Measurements from ENCODE around the gene IRF2BPL.
A peak's percentile ranks its signal among the peaks of the same experiment; 100 is the strongest.

IRF2BPL gene

GRCh38 chr14:77009014-77009413 is 19.5 kb downstream of the IRF2BPL start:
- no peak for DNase-seq

DNA sequence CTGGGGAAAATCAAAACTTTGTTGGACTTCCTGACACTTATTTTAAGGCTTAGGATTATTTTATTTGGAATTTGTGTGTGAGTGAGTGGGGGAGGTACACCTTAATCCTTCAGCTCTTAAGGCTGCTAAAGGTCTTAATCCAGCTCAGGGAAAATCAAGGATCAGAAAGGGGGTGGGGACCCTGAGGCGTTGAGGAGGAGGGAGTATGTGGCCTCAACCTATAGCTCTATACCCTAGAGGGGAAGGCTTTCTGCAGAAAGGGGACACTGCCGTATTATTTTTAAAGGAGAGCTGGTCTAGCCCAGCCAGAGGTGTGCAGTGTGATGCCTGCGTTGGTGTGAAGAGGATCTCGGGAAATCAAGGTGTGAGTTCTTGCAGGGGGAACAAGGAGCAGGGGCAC is 20.0 kb downstream of the IRF2BPL start:
- no peak for DNase-seq

DNA sequence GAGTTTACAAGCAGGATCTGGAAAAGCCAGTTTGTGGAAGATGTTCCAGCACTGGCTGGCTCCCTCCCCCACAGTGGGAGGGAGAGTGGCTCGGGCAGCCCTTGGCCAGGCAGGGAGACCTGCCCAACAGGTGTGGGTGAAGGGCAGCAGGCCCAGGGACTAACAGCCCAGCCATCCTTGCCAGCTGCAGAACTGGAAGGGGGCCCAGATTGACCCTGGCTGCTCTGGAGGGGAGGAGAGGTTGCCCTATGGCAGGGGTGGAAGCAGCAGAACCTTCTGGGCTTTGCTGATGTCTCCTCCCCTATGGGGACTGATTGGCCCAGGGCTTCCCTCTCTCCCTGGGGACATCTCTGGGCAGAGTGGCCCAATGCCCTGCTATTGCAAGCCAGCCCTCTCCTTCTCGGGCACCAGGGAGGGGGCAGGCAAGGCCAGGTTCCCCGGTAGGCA is 20.5 kb downstream of the IRF2BPL start:
- no peak for DNase-seq

DNA sequence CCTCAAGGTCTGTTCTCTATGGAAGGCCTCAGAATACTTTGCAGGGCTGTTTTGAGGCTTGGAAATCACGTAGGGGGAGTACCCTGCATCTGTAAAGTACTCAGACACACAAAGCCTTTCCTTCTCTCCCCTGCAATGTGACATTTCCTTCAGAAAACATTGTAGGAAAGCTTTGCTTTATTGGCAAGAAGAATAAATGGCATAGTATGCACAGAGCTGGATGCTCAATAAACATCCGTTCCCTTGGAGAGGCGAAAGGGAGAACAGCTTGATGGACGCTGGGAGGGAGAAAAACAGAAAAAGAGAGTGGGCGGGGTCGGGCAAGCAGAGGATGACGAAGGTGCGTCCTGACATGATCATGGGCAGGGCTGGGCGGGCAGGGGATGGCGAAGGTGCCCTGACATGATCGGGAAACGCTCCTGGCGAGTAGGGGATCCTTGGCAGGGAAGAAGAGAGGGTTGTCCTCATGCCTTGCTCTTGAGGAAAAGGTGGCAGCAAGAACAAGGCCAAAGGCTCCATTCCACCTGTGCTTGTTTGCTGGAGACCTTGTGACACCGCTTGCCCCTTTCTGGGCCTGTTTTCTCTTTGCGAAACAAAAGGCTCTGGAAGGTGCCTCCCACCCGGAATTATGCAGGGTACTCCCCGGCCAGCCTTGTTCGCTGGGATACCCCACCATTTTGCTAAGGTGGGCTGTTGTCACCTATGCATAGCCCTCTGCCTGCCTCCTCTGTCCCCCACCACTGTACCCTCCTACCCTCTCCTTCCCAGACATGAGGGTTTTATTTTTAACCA is 21.1 kb downstream of the IRF2BPL start:
- DNase-seq, result no peak

DNA sequence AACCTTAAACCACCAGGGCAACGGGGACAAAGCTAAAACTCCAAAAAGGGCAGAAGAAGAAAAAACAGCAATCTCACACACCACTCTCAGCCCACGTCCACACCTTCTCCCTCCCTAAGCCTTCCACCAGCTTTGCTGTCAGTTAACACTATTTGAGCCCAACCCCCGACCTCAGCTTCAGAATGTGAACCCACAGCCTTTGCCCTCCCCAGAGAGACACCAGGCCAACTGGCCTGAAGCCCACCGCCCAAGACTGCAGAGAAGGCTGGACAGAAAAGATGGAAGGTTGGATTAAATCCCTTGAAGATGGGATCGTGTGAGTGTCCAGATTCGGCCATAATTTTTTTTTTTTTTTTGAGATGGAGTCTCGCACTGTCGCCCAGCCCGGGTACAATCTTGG is 22.4 kb downstream of the IRF2BPL start:
- no peak for DNase-seq

GRCh38 chr14:77005559-77005958 is 22.9 kb downstream of the IRF2BPL start:
- no peak for DNase-seq

DNA sequence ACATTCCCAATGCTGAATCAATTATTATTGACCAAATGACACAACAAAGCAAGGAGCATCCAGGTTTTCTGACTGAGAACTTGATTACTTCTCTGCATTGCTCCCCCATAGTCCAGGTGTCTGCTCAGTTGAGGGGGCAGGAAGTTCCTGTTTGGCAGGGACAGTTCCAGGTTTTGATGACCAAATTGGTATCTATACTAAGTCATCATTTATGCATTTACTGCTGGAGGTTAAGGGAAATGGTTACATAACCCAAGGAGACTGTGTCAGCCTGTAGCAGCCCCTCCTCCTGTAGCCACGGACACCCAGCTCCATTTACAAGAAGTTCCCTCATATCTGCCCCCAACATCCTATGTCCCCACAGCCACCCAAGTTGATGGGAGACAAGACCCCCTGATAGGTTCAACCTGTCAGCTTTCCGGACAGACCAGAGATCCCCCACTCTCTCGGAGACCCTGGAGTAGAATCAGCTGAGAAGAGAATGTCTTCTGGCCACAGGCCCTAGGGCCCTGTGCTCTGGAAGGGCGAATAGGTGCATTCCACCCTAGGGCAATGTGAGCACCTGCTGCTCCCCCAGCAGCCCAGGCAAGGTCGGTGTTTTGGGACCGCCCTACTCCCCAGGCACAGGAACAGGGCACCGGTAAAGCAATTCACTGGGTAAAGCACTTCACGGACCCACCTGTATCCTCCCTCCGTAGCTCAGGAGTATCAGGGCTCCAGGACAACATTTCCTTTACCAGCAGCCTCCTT is 23.6 kb downstream of the IRF2BPL start:
- peak; percentile 37 for DNase-seq

DNA sequence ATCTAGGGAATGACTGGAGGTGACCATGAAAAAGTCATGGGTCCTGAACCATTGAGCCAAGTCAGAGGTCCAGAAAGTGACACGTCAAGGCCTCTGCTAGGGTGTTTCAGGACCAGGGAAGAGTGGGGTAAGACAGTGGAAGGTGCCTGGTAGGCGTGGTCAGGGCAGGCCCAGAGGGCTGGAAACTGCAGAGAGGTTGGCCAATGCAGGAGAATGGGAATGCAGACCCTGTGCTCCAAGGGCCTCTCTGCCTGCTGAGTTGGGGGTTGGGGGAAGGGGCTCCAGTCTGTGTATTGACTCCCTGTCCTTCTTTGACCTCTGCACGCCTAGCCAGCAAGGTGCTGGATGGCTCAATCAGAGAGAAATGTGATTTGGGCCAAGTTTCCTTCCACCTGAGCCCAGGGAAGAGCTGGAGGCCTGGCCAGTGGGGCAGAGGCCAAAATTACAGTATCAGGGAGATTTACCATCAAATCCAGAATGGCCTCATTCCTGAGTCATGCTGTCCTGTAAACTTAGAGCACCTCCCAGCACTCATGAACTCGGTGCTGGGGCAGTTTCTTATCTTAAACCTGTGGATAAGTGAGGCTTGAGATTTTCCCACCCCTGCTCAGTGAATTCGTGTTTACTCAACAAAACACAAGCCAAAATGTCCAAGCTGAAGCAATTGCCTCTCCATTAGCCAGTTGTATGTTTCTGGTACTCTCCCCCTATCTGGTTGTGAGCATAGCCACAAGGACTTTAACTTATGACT is 24.4 kb downstream of the IRF2BPL start:
- DNase-seq, result no peak

- no peak for DNase-seq
These were observed 25.6 kb downstream of the IRF2BPL start for GRCh38 chr14:77002889-77003288.

DNA sequence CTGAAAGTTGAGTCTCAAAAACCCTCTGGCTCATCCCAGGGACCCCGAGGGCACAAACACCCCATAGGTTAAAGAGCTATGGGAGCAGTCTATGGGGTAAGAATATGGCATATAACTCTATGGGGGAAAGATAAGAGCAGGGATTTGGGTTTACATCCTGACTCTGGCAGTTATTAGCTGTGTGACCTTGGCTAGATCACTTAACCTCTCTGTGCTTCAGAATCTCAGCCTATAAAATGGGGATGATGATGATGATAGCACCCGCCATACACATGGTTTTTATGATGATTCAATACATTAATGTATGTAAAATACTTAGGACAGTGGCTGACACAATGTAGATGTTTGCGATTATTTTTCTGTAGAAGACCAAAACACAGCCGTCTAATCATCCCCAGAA is 26.2 kb downstream of the IRF2BPL start:
- DNase-seq, result no peak

DNA sequence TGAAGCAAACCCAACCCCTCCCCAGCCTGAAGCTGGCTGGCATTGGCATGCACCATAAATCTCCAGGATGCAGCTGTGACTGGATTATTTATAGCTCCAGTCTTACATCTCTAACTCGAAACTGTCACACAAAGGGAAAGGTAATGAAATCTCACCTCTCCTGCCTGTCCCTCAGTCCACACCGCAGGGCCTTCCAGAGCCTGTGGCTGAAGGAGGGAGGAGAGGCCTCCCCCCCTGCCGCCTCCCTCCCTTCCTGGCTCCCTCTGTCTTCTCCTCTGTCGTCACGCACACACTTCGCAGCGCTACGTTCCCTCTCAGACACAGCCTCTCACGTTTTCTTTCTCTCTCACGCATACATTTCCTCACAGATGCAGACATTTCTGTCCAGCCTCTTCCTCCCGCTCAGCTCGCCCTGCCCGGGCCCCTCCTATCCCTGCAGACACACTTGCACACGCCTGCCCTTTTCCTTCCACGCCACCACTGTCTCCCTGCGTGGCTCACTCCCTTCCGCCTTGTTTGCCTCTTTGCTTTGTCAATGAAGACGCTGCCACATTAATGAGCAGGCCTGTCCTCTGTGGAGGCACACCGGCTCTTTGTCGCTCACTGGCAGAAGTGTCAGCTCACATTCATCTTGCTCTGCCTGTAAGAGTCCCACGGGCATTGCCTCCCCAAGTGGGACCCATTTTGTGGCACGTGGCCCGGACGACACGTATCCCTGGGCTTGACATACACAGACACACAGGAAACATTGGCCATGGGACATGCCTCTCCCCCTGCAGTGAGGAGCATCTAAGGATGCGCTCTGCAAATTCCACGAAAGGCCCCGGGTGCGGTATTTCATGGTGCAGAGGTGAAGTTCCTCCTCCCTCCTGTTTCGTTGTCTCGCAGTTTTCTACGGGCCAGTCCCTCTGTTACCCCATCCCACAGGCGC is 27.9 kb downstream of the IRF2BPL start:
- DNase-seq, result peak; percentile 58

DNA sequence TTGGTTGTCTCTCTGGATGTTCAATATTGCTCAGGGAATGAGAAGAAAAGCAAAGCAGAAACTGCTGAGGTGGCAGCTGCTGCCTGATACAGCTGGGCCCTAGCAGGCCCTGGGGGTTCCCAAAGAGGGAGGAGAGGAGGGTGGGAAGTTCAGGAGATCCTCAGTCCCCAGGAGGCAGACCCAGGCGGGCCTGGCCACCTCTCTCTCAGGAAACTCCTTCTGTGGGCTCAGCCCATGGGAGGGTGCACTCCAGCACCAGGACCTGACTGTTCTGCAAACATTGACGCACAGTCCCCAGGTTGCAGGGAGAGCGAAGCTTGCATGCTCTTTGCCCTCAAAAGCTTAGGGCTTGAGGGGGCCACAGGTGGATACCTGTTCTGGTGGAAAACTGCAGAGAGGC is 29.6 kb downstream of the IRF2BPL start:
- DNase-seq, result no peak

GRCh38 chr14:76997257-76997970 is 31.1 kb downstream of the IRF2BPL start:
- no peak for DNase-seq

GRCh38 chr14:76996563-76997146 is 31.9 kb downstream of the IRF2BPL start:
- no peak for DNase-seq

- no peak for DNase-seq
These were observed 33.1 kb downstream of the IRF2BPL start for GRCh38 chr14:76995279-76996035.

- no peak for DNase-seq
These were observed 34.8 kb downstream of the IRF2BPL start for GRCh38 chr14:76993752-76994151.

DNA sequence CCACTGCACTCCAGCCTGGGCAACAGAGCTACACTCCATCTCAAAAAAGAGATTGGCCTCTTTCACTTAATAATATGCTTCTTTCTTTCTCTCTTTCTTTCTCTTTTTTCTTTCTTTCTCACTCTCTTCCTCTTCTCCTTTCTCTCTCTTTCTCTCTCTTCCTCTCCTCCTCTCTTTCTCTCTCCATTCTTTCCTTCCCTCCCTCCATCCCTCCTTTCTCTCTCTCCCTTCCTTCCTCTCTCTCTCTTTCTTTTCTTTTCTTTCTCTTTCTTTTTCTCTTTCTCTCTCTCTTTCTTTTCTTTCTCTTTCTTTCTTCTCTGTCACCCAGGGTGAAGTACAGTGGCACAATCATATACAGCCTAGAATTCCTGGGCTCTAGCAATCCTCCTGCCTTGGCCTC is 38.4 kb downstream of the IRF2BPL start:
- no peak for DNase-seq

DNA sequence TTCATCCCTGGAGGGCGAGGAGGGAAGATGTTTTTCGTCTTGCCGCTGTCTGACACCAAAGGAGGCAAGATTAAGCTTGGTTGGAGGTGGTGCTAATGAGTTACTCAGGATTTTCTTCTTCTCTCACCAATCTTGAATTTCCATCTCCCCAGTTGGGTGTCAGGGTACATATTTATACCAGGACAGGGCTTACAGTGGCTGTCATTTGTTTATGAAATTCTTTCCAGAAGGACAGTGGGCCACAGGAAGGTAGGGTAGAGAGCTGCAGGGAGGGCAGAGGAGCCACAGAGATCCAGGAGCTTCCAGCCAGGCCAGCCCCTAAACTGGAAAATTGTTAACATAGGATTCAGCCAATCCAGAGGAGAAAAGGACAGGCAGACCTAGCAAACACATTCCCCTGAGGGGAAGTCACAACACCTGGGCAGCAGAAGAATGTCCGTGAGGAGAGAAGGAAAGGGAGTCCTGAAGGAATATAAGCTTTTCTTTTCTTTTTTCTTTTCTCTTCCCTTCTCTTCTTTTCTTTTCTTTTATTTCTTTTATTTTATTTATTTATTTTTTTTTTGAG is 40.5 kb downstream of the IRF2BPL start:
- no peak for DNase-seq

DNA sequence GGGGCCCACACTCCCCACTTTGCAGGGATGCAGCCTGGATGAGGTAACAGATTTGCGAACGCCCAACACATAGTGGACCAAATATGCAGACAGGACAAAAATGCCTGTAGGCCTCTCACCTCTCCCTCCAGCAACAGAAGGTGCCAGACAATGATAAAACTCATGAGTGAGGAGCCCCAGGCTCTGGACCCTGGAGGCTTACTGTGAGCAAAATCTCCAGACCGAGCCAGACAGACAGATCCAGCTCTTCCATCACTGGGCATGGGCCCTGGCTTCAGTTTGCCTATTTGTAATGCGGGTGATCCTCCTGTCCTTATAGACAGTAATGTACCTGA is 42.3 kb downstream of the IRF2BPL start:
- no peak for DNase-seq

GRCh38 chr14:76985540-76986230 is 42.8 kb downstream of the IRF2BPL start:
- DNase-seq, result peak; percentile 7
